NOMO-1 (cell line): ENCODE results near the gene ZBTB18.

Source experiments
- DNase-seq, 2 experiments: peaks; one replicate each; lab custom pipeline; 2025; ENCODE audit not compliant: unreplicated experiment in 2 of 2; lab: John Stamatoyannopoulos, UW

ZBTB18 gene

GRCh38 chr1:244060686-244061085, 9.6 kb downstream of the ZBTB18 start:
- no peak for DNase-seq

GRCh38 chr1:244062156-244062725, 11.2 kb downstream of the ZBTB18 start:
- no peak for DNase-seq

- DNase-seq = no peak
Measured at GRCh38 chr1:244063498-244063897, 12.4 kb downstream of the ZBTB18 start.

GRCh38 chr1:244064621-244065020, 13.5 kb downstream of the ZBTB18 start:
- no peak for DNase-seq

GRCh38 chr1:244065063-244065793, 14.1 kb downstream of the ZBTB18 start:
- DNase-seq = no peak

GRCh38 chr1:244065960-244066388, 14.9 kb downstream of the ZBTB18 start:
- DNase-seq = peak; percentile 17 to 64

GRCh38 chr1:244066954-244067716, 16.1 kb downstream of the ZBTB18 start:
- no peak for DNase-seq

- DNase-seq = no peak
Measured at GRCh38 chr1:244067893-244068292, 16.8 kb downstream of the ZBTB18 start.

GRCh38 chr1:244068567-244068966, 17.5 kb downstream of the ZBTB18 start:
- no peak for DNase-seq

- no peak for DNase-seq
Measured at GRCh38 chr1:244069326-244069898, 18.3 kb downstream of the ZBTB18 start.

- DNase-seq = no peak
Measured at GRCh38 chr1:244074559-244075171, 23.6 kb downstream of the ZBTB18 start.

- no peak for DNase-seq
Measured at GRCh38 chr1:244075247-244075722, 24.2 kb downstream of the ZBTB18 start.

GRCh38 chr1:244076740-244077139, 25.7 kb downstream of the ZBTB18 start:
- DNase-seq = peak in 1 of 2 experiments; percentile 3

GRCh38 chr1:244077473-244078220, 26.6 kb downstream of the ZBTB18 start:
- peak; percentile 38 to 51 for DNase-seq

GRCh38 chr1:244080343-244080929, 29.4 kb downstream of the ZBTB18 start:
- DNase-seq = no peak

GRCh38 chr1:244082969-244083368, 31.9 kb downstream of the ZBTB18 start:
- no peak for DNase-seq

- peak; percentile 2 to 16 for DNase-seq
Measured at GRCh38 chr1:244083383-244083943, 32.4 kb downstream of the ZBTB18 start.

- DNase-seq = no peak
Measured at GRCh38 chr1:244084763-244085162, 33.7 kb downstream of the ZBTB18 start.

GRCh38 chr1:244085891-244086290, 34.8 kb downstream of the ZBTB18 start:
- no peak for DNase-seq
